ENCODE measurements around the gene EMILIN1.
A peak's percentile ranks its signal among the peaks of the same experiment; 100 is the strongest.

GRCh38 chr2:27086090-27086723, 7.8 kb downstream of the EMILIN1 start:
- TF ChIP-seq, protein P1, sequence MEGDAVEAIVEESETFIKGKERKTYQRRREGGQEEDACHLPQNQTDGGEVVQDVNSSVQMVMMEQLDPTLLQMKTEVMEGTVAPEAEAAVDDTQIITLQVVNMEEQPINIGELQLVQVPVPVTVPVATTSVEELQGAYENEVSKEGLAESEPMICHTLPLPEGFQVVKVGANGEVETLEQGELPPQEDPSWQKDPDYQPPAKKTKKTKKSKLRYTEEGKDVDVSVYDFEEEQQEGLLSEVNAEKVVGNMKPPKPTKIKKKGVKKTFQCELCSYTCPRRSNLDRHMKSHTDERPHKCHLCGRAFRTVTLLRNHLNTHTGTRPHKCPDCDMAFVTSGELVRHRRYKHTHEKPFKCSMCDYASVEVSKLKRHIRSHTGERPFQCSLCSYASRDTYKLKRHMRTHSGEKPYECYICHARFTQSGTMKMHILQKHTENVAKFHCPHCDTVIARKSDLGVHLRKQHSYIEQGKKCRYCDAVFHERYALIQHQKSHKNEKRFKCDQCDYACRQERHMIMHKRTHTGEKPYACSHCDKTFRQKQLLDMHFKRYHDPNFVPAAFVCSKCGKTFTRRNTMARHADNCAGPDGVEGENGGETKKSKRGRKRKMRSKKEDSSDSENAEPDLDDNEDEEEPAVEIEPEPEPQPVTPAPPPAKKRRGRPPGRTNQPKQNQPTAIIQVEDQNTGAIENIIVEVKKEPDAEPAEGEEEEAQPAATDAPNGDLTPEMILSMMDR (IDR thresholded peaks at IDR 0.05 in 2 of 3, conservative IDR thresholded peaks at IDR 0.05 in 1 of 3; ENCODE audit: control insufficient read depth in 2 of 3, extremely low read depth in 1 of 3, insufficient read depth in 1 of 3, low read depth in 3 of 3, low read length in 3 of 3): peak; percentile 77 to 95 (median 83)
- TF ChIP-seq, protein P2, sequence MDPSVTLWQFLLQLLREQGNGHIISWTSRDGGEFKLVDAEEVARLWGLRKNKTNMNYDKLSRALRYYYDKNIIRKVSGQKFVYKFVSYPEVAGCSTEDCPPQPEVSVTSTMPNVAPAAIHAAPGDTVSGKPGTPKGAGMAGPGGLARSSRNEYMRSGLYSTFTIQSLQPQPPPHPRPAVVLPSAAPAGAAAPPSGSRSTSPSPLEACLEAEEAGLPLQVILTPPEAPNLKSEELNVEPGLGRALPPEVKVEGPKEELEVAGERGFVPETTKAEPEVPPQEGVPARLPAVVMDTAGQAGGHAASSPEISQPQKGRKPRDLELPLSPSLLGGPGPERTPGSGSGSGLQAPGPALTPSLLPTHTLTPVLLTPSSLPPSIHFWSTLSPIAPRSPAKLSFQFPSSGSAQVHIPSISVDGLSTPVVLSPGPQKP (IDR thresholded peaks at IDR 0.05; ENCODE audit: low read depth, low read length): no peak
- TF ChIP-seq RAD21 (IDR thresholded peaks at IDR 0.05; ENCODE audit: insufficient read depth, low read depth, low read length) (peak; percentile 47), KDM1A (IDR thresholded peaks at IDR 0.05; ENCODE audit: borderline replicate concordance) (no peak), TCF12 (IDR thresholded peaks at IDR 0.05; ENCODE audit: low read depth, low read length) (no peak), MYC (IDR thresholded peaks at IDR 0.05; ENCODE audit: insufficient read depth, insufficient read length, insufficient replicate concordance, low read length, severe bottlenecking) (no peak), ZBTB40 (IDR thresholded peaks at IDR 0.05; ENCODE audit: borderline replicate concordance) (no peak), NFYB (IDR thresholded peaks at IDR 0.05; ENCODE audit: insufficient read depth, low read depth, low read length) (no peak), RCOR1 (conservative IDR thresholded peaks at IDR 0.05; ENCODE audit: low read depth, low read length) (no peak; the same call in 1 of the 2 replicates), HCFC1 (IDR thresholded peaks at IDR 0.05; ENCODE audit: low read length) (peak; percentile 54)
- TF ChIP-seq, protein P3, sequence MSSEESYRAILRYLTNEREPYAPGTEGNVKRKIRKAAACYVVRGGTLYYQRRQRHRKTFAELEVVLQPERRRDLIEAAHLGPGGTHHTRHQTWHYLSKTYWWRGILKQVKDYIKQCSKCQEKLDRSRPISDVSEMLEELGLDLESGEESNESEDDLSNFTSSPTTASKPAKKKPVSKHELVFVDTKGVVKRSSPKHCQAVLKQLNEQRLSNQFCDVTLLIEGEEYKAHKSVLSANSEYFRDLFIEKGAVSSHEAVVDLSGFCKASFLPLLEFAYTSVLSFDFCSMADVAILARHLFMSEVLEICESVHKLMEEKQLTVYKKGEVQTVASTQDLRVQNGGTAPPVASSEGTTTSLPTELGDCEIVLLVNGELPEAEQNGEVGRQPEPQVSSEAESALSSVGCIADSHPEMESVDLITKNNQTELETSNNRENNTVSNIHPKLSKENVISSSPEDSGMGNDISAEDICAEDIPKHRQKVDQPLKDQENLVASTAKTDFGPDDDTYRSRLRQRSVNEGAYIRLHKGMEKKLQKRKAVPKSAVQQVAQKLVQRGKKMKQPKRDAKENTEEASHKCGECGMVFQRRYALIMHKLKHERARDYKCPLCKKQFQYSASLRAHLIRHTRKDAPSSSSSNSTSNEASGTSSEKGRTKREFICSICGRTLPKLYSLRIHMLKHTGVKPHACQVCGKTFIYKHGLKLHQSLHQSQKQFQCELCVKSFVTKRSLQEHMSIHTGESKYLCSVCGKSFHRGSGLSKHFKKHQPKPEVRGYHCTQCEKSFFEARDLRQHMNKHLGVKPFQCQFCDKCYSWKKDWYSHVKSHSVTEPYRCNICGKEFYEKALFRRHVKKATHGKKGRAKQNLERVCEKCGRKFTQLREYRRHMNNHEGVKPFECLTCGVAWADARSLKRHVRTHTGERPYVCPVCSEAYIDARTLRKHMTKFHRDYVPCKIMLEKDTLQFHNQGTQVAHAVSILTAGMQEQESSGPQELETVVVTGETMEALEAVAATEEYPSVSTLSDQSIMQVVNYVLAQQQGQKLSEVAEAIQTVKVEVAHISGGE (CRISPR knock-in tag; IDR thresholded peaks at IDR 0.05): no peak

Data from GM12878 (cell line).